Activated naive CD4-positive, alpha-beta T cell treated with anti-CD3 and anti-CD28 coated beads, Interleukin-2, amount 10 ng/mL, durations not matched to agents 7 days and 5 days (primary cell): ENCODE results near the gene AKR1B1.

Source experiments
- CTCF ChIA-PET: fragments of 350-600 bp; sonication (Branson Sonifier 250); formaldehyde crosslinking; loops from one replicate; lab custom pipeline; 2021; ENCODE audit warnings: antibody characterized with exemption; lab: Charles Lee
- DNase-seq: peaks from one replicate; pipeline ENCODE4 v3.0.0-alpha.2; 2020
- H3K27ac Mint-ChIP-seq: one replicate; pipeline ENCODE4 v1.8.0; 2021; ENCODE audit warnings: mild to moderate bottlenecking, moderate library complexity, mixed read lengths
- H3K27me3 Mint-ChIP-seq: one replicate; pipeline ENCODE4 v1.8.0; 2021; ENCODE audit warnings: mild to moderate bottlenecking, mixed read lengths
- H3K36me3 Mint-ChIP-seq: one replicate; pipeline ENCODE4 v1.8.0; 2021; ENCODE audit warnings: mixed read lengths
- H3K4me1 Mint-ChIP-seq: one replicate; pipeline ENCODE4 v1.8.0; 2021; ENCODE audit warnings: mixed read lengths
- H3K4me3 Mint-ChIP-seq: one replicate; pipeline ENCODE4 v1.8.0; 2021; ENCODE audit warnings: mild to moderate bottlenecking, moderate library complexity, mixed read lengths
- H3K9me3 Mint-ChIP-seq: one replicate; pipeline ENCODE4 v1.8.0; 2021; ENCODE audit warnings: mixed read lengths

AKR1B1 gene

GRCh38 chr7:134462337-134462925 is 3.5 kb upstream of the AKR1B1 start:
- Mint-ChIP-seq H3K4me1 (peaks cover 22% of the 10 kb centered on the region), H3K27ac (no peak overlapping the region), H3K9me3 (peaks cover 17% of the 10 kb centered on the region), H3K27me3 (peaks cover 3% of the 10 kb centered on the region), H3K4me3 (no peak overlapping the region), H3K36me3 (peaks cover 6% of the 10 kb centered on the region)
- CTCF ChIA-PET, result interaction anchor here (1.2 kb wide), 1 partner anchor 15 kb away, joined by 3 read pairs; no protein-coding TSS in a partner anchor
- no peak for DNase-seq

GRCh38 chr7:134461916-134462315 is 3.0 kb upstream of the AKR1B1 start:
- Mint-ChIP-seq H3K9me3 (peaks cover 17% of the 10 kb centered on the region), H3K27ac (no peak overlapping the region)
- CTCF ChIA-PET, result no interaction called here

DNA sequence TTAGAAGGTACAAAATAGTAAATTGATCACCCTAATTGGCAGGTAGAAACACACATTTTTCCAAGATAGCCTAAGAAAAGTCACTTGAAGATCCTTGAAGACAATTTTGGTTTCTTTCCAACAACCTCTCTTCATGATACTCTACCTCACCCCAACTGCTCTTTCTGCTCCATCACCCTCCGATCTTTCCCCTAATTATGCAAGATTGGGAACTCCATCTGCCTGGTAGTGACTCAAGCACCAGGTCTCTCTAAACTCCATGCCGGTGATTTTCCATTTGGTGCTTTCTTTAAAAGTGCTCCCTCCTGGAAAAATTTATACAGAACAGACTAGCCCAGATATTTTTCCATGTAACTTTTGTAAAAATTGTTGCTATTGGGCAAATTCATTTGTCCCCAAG is 1.1 kb upstream of the AKR1B1 start:
- Mint-ChIP-seq H3K9me3 (peaks cover 9% of the 10 kb centered on the region), H3K4me1 (peaks cover 40% of the 10 kb centered on the region), H3K36me3 (peaks cover 14% of the 10 kb centered on the region), H3K27ac (no peak overlapping the region), H3K4me3 (no peak overlapping the region), H3K27me3 (peaks cover 3% of the 10 kb centered on the region)
- CTCF ChIA-PET, result interaction anchor here (1.3 kb wide), 1 partner anchor 10 kb away, joined by 3 read pairs; no protein-coding TSS in a partner anchor
- no peak for DNase-seq

More at GRCh38 chr7:134461916-134462315, 3.0 kb upstream of the AKR1B1 start:
- Mint-ChIP-seq H3K4me1 (peaks cover 27% of the 10 kb centered on the region), H3K4me3 (no peak overlapping the region), H3K27me3 (peaks cover 3% of the 10 kb centered on the region), H3K36me3 (peaks cover 6% of the 10 kb centered on the region)
- no peak for DNase-seq

DNA sequence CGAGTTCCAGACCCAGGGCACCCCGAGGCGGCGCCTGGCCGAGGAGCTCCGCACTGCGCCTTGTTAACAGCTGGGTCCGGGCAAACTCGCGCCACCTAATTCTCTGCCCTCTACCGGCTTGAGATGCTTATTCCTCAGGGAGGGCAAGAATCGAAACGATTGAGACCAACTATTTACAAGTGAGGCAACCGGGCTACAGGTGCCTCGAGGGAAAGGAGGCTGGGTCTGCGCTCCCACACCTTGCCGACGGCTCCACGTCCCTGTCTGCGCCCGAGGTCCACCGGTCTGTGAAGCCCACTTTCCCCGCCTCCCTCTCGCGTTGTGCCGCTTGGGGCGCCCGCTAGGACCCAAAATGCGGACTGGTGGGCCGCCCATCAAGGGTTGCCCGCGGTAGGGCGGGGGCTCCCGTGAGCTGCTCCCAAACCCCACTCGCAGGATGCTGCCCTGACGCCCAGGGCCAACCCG is 527 bp downstream of the AKR1B1 start:
- CTCF ChIA-PET, result interaction anchor here (1.2 to 3.7 kb wide), 5 partner anchors 9 to 90 kb away, joined by 3 to 20 read pairs (median 4); no protein-coding TSS in a partner anchor
- peaks cover 3% of the 10 kb centered on the region for H3K27me3 Mint-ChIP-seq
- H3K4me1 Mint-ChIP-seq, result peaks cover 56% of the 10 kb centered on the region
- DNase-seq, result peak; percentile 72
- H3K27ac Mint-ChIP-seq, result peak overlapping the region; percentile 78
- peaks cover 15% of the 10 kb centered on the region for H3K36me3 Mint-ChIP-seq
- peaks cover 1% of the 10 kb centered on the region for H3K9me3 Mint-ChIP-seq
- H3K4me3 Mint-ChIP-seq, result peak overlapping the region; percentile 72

- peaks cover 62% of the 10 kb centered on the region for H3K4me1 Mint-ChIP-seq
- CTCF ChIA-PET, result interaction anchor here (1.1 to 3.7 kb wide), 4 partner anchors 8 to 57 kb away, joined by 3 to 20 read pairs (median 7); no protein-coding TSS in a partner anchor
- peak overlapping the region; percentile 78 for H3K27ac Mint-ChIP-seq
Observed at GRCh38 chr7:134457210-134457609, 1.7 kb downstream of the AKR1B1 start.

DNA sequence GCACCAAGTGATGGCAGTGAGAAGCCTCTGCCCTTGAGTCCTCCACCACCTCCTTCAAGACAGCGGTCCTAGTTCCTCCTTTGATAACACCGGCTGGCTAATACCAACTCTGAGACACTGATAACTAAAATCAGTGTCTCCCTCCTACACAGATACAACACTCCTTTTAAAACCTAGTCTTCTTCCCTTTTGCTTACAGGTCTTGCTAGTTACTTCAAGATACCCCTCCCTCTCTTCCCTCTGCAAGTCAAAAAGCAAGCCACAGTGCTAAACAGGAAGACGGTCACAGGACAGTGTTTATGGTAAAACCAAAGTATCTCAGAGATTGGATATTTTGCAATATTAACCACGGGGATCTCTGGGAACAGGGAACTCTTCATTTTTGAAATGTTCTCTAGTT is 4.6 kb downstream of the AKR1B1 start:
- no peaks in the 10 kb centered on the region for H3K27me3 Mint-ChIP-seq
- H3K9me3 Mint-ChIP-seq, result no peaks in the 10 kb centered on the region
- H3K36me3 Mint-ChIP-seq, result peaks cover 22% of the 10 kb centered on the region
- peak overlapping the region; percentile 88 for H3K27ac Mint-ChIP-seq
- H3K4me1 Mint-ChIP-seq, result peaks cover 54% of the 10 kb centered on the region
- CTCF ChIA-PET, result no interaction called here
- peak overlapping the region; percentile 25 for H3K4me3 Mint-ChIP-seq
- DNase-seq, result no peak

More at GRCh38 chr7:134457210-134457609, 1.7 kb downstream of the AKR1B1 start:
- Mint-ChIP-seq H3K4me3 (peak overlapping the region; percentile 72), H3K36me3 (peaks cover 13% of the 10 kb centered on the region), H3K9me3 (no peaks in the 10 kb centered on the region), H3K27me3 (no peaks in the 10 kb centered on the region)
- no peak for DNase-seq

DNA sequence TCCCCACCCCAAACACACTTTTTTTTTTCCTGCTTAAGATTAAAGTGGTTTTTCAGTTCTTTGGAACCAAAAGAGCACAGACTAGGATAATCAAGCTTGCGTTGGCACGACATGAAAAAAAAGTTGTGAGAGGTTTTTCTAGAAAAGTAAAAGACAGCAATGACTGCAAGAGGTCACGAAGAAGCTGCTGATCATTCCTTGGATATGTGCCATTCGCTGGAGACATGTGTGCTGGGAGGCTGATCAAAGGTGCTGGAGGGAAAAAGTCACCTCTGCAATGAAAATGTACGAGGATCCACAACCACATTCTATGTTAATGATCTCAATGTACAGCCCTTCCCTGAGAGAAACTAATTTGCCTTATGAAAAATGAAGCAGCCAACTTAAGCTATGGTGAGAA is 5.4 kb downstream of the AKR1B1 start:
- Mint-ChIP-seq H3K27me3 (no peaks in the 10 kb centered on the region), H3K27ac (peak overlapping the region; percentile 45), H3K4me3 (no peak overlapping the region), H3K9me3 (no peaks in the 10 kb centered on the region), H3K36me3 (peaks cover 27% of the 10 kb centered on the region), H3K4me1 (peaks cover 51% of the 10 kb centered on the region)
- CTCF ChIA-PET, result interaction anchor here (0.6 to 1.7 kb wide), 2 partner anchors 21 to 32 kb away, joined by 3 to 5 read pairs; no protein-coding TSS in a partner anchor
- no peak for DNase-seq

DNA sequence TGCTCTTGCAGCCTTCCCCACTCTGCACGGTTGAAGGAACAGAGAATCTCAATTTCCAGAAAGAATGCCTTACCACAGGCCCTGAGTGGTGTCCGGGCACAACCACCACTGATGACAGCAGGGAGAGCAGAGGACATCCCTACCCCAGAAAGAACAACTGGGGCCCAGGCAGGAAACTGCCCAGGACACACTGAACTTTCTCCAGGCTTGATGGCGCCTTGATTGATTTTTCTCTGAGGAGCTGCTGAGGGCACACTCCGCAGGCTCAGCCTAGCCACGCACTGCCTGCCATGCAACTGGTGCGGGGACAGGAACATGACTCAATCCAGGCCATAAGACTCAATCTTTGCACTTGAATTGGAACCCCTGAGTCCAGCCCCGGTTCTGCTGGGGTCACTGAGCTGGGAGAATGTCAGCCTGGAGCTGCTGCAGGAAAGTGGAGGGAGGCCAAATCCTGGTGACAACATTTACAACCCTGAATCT is 5.9 kb downstream of the AKR1B1 start:
- Mint-ChIP-seq H3K9me3 (no peaks in the 10 kb centered on the region), H3K27me3 (no peaks in the 10 kb centered on the region), H3K27ac (no peak overlapping the region), H3K36me3 (peaks cover 30% of the 10 kb centered on the region), H3K4me1 (peaks cover 49% of the 10 kb centered on the region), H3K4me3 (no peak overlapping the region)
- DNase-seq, result no peak
- CTCF ChIA-PET, result interaction anchor here (0.6 to 1.7 kb wide), 2 partner anchors 20 to 33 kb away, joined by 3 to 5 read pairs; no protein-coding TSS in a partner anchor

DNA sequence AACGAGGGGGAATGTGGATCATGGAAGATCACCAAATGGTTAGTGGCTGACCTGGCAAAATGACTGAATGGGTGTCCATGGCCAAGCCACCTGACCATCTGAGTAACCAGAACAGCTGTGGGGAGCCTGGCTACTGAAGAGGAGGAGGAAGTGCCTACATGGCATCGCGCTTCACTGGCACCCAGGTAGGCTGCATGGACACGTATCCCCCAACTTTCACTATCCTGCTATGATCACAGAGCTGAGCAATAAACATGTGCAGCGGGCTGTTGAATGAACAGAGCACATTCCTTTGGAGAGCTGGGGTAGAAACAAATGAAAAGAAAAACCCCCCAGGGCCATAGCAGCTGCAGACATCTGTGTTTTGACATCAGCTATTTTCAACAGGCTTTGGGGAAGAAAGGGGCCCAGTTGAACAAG is 6.5 kb downstream of the AKR1B1 start:
- CTCF ChIA-PET, result interaction anchor here (1.7 kb wide), 1 partner anchor 20 kb away, joined by 5 read pairs; no protein-coding TSS in a partner anchor
- Mint-ChIP-seq H3K27ac (peak overlapping the region; percentile 64), H3K9me3 (no peaks in the 10 kb centered on the region), H3K27me3 (no peaks in the 10 kb centered on the region), H3K36me3 (peaks cover 36% of the 10 kb centered on the region), H3K4me3 (no peak overlapping the region), H3K4me1 (peaks cover 43% of the 10 kb centered on the region)
- DNase-seq, result no peak

- CTCF ChIA-PET, result no interaction called here
- Mint-ChIP-seq H3K4me1 (peaks cover 37% of the 10 kb centered on the region), H3K27me3 (no peaks in the 10 kb centered on the region), H3K9me3 (no peaks in the 10 kb centered on the region), H3K27ac (no peak overlapping the region), H3K4me3 (no peak overlapping the region), H3K36me3 (peaks cover 41% of the 10 kb centered on the region)
- DNase-seq, result no peak
Observed at GRCh38 chr7:134451656-134452055, 7.2 kb downstream of the AKR1B1 start.

DNA sequence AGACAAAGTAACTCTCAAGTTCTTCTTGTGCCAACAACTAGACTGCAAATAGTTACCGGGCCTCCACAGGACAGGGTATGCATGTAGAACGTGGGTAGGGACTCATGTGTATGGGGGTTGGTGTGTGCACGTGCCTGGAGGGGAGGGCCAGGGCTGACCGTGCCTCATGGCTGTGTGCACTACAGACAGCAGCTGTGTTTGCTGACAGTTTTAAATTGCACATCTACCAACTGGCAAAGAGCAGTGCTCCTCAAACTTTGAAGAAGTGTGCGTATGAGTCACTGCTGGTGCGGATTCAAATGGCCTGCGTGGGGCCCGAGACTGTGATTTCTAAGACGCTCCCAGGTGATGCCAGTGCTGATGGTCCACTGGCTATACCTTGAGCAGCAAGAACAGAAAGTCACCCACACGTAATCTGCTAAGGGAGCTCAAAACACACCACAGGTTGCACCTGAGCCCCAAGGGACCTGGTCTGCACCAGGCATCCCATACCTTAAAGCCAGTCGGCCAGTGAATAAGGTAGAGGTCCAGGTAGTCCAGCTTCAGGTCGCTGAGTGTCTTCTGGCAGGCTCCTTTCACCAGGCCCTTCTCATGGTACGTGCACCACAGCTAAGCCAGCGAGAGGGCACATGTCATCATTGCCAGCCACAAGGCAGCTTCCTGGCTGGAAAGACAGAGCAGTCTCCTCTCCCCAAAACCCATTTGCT is 8.5 kb downstream of the AKR1B1 start:
- Mint-ChIP-seq H3K27ac (no peak overlapping the region), H3K9me3 (no peaks in the 10 kb centered on the region), H3K4me1 (peaks cover 29% of the 10 kb centered on the region), H3K27me3 (no peaks in the 10 kb centered on the region), H3K36me3 (peaks cover 40% of the 10 kb centered on the region), H3K4me3 (no peak overlapping the region)
- CTCF ChIA-PET, result interaction anchor here (2.0 kb wide), 1 partner anchor 8 kb away, joined by 10 read pairs; the partner anchor contains the start of gene AKR1B1
- no peak for DNase-seq

DNA sequence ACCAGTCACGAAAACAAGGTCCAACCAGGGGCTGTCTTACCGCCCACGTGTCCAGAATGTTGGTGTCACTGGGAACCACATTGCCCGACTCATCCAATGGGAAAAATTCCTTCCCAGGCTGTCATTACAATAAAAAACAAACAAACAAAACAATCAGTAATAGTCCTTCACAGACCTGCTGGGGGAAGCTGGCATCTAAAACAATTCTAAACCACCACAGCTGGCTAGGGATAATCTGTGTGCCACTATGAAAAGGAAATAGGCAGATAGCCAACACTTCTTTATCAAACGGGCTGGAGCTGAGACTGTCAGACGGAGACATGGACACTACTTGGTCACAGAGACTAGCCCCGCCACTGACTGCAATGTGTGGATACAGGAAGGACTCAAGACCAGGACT is 9.2 kb downstream of the AKR1B1 start:
- Mint-ChIP-seq H3K36me3 (peaks cover 43% of the 10 kb centered on the region), H3K4me3 (no peak overlapping the region), H3K4me1 (peaks cover 21% of the 10 kb centered on the region), H3K27me3 (no peaks in the 10 kb centered on the region), H3K27ac (no peak overlapping the region), H3K9me3 (no peaks in the 10 kb centered on the region)
- no peak for DNase-seq
- CTCF ChIA-PET, result interaction anchor here (2.0 kb wide), 1 partner anchor 9 kb away, joined by 10 read pairs; the partner anchor contains the start of gene AKR1B1

DNA sequence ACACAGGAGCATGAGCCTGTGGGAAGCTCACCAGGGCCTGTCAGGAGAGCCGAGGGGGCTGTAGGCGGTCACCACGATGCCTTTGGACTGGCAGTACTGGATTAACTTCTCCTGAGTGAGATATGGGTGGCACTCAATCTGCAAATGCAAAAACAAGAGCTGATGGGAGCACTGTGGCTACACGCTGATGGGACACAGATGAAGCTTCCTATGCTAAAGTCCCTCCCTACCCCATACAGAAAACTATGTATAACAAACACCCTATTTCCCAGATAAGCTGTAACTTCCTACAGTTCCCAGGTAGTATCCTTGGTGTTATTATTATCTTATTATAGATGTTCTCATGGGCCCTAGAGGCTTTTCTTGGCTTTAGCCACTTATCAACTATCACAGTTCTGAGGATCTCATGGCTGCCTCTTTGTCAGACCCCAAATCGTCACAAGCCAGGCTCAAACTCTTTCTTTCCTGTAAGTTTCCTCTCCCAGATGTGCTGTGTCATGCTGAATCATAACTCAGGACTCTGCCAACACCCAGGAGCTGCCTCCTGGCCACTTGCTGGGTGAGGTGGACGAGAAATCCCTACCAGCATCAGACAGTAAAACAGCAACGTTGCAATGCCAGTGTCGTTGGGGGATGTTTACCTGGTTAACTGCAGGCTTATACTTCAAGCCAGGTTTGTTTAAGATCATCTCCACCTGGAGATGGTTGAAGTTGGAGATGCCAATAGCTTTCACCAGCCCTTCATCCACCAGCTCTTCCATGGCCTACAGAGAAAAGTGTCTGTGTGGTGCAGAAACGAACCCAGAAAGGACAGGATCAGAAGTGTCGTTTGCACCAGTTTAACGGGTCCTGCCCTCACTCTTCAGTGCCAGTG is 10.3 kb downstream of the AKR1B1 start:
- no peak for DNase-seq
- no peaks in the 10 kb centered on the region for H3K27me3 Mint-ChIP-seq
- peak overlapping the region; percentile 37 for H3K27ac Mint-ChIP-seq
- CTCF ChIA-PET, result interaction anchor here (1.3 to 2.0 kb wide), 2 partner anchors 8 to 10 kb away, joined by 3 to 10 read pairs; partner anchors contain the start of gene AKR1B1
- peaks cover 10% of the 10 kb centered on the region for H3K4me1 Mint-ChIP-seq
- H3K36me3 Mint-ChIP-seq, result peaks cover 47% of the 10 kb centered on the region
- H3K4me3 Mint-ChIP-seq, result no peak overlapping the region
- no peaks in the 10 kb centered on the region for H3K9me3 Mint-ChIP-seq
